ENCODE measurements around the gene PTN.
"Not testable (repeated sequence)": the region's sequence is repeated elsewhere in the genome, so short reads cannot be mapped to it uniquely, and the experiment has no call there.

The PTN gene

GRCh38 chr7:137324796-137325696 is 18.5 kb downstream of the PTN start:
- no peak for DNase-seq

- no peak for DNase-seq
Measured at GRCh38 chr7:137316648-137317353, 26.7 kb downstream of the PTN start.

GRCh38 chr7:137313201-137313600 is 30.3 kb downstream of the PTN start:
- DNase-seq, result no peak

GRCh38 chr7:137306748-137307147 is 36.8 kb downstream of the PTN start:
- DNase-seq, result no peak

- DNase-seq, result no peak
Measured at GRCh38 chr7:137305901-137306621, 37.5 kb downstream of the PTN start.

- no peak for DNase-seq
Measured at GRCh38 chr7:137304624-137305235, 38.8 kb downstream of the PTN start.

GRCh38 chr7:137304165-137304564 is 39.4 kb downstream of the PTN start:
- DNase-seq, result no peak

GRCh38 chr7:137302081-137302480 is 41.5 kb downstream of the PTN start:
- no peak for DNase-seq

- DNase-seq, result no peak
Measured at GRCh38 chr7:137298464-137298794, 45.1 kb downstream of the PTN start.

- no peak for DNase-seq
Measured at GRCh38 chr7:137297551-137298463, 45.7 kb downstream of the PTN start.

- no peak for DNase-seq
Measured at GRCh38 chr7:137296576-137296975, 47.0 kb downstream of the PTN start.

- no peak for DNase-seq
Measured at GRCh38 chr7:137295739-137296324, 47.7 kb downstream of the PTN start.

- no peak for DNase-seq
Measured at GRCh38 chr7:137289101-137289500, 54.4 kb downstream of the PTN start.

GRCh38 chr7:137287651-137288258 is 55.8 kb downstream of the PTN start:
- no peak for DNase-seq

- no peak for DNase-seq
Measured at GRCh38 chr7:137283153-137283552, 60.4 kb downstream of the PTN start.

GRCh38 chr7:137282043-137282442 is 61.5 kb downstream of the PTN start:
- DNase-seq, result no peak

- DNase-seq, result no peak
Measured at GRCh38 chr7:137276189-137276588, 67.3 kb downstream of the PTN start.

- no peak for DNase-seq
Measured at GRCh38 chr7:137272249-137272648, 71.3 kb downstream of the PTN start.

- DNase-seq, result no peak
Measured at GRCh38 chr7:137269240-137269639, 74.3 kb downstream of the PTN start.

GRCh38 chr7:137268001-137268865 is 75.3 kb downstream of the PTN start:
- DNase-seq, result not testable (repeated sequence)
